Dedifferentiated amniotic fluid mesenchymal stem cell (primary cell): ENCODE measurements around the gene SMAD6.

Experiments
- DNase-seq: peaks from one replicate; pipeline ENCODE4 v3.0.0-alpha.2; 2016; ENCODE audit errors: extremely low spot score

The SMAD6 gene

DNA sequence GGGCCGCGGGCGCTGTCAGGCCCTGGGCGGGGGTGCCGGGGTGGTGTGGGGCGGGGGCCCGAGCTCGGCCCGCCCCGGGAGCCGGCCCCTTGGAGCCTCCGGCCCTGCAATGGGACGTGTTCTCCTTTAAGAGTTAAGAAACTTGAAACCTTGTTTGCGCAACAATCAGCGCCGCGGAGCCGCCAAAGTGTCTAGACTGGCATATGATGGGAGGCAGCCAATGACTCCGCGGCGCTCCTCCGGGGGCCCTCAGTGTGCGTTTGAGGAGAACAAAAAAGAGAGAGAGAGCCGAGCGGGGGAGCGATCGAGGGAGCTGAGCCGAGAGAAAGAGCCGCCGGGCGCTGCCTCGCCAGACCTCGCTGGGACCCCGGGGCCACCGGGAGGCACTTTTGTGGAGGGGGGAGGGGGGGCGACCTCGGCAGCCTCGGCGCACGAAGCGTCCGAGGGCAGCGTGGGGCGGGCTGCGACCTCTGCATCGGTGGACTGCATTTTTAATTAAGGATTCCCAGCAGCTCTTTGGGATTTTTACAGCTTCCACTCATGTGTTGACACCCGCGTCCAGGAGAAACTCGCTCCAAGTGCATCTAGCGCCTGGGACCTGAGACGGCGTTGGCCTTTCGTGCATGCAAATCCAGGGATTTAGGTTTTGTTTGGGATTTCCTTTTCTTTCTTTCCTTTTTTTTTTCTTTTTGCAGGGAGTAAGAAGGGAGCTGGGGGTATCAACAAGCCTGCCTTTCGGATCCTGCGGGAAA is at the start of gene SMAD6:
TSS of gene SMAD6 (plus strand) at position 202 of the 752 bp plus-strand sequence. CDS start 1,023 bp downstream, outside the sequence.
- DNase-seq = peak; percentile 98

- DNase-seq = no peak
Measured at GRCh38 chr15:66652806-66653205, 49.2 kb upstream of the SMAD6 start.

DNA sequence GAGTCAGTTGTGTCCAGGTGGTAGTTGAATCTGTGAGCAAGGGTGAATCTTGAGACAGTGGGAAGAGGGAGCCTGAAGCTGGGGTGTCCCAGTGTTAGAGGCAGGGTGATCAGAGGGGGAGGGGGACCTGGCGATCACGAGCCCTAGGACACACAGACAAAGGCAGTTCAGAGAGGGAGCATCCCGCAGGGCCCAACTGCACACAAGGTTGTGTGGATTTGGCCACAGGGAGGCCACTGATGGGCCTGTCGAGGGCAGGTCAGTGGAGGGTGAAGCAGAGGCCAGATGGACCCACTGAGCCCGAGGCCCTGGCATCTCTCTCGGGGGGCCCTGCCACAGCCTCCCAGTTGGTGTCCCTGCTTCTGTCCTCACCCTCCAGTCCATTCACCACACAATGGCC is 48.6 kb upstream of the SMAD6 start:
- DNase-seq = no peak

- DNase-seq = no peak
Measured at GRCh38 chr15:66653852-66654251, 48.2 kb upstream of the SMAD6 start.

GRCh38 chr15:66654361-66654738 is 47.7 kb upstream of the SMAD6 start:
- DNase-seq = no peak

DNA sequence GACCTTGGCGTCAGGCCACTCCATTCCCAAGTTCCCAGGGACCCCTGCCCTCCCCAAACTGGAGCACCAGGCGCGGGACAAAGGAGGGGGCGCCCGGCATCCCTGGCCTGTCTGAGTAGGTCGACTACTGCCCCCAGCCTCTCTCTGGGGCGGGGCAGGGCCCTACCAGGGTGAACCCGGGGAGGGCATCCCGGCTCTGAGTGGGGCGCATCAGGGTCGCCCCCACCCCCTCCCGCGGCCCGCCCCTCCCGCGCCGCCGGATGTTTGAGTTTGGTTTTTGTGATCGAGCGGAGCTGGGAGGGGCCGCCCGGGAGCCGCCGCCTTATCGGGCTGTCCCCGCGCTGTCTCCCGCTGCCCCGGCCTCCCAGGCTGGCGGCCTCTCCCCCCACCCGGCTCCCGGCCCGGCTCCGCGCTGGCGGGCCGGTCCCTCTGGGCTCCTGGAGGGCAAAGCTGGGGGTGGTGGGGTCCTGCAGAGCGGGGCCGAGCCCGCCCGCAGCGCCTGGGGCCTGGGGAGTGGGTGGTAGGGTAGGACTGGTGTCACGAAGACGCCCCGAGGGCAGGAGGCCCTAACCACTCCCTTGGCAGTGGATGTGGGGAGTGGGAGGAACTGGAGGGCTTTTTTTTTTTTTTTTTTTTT is 47.2 kb upstream of the SMAD6 start:
- DNase-seq = no peak

- no peak for DNase-seq
Measured at GRCh38 chr15:66655511-66655910, 46.5 kb upstream of the SMAD6 start.

GRCh38 chr15:66655997-66656396 is 46.0 kb upstream of the SMAD6 start:
- DNase-seq = no peak

GRCh38 chr15:66657185-66658020 is 44.6 kb upstream of the SMAD6 start:
- DNase-seq = no peak

DNA sequence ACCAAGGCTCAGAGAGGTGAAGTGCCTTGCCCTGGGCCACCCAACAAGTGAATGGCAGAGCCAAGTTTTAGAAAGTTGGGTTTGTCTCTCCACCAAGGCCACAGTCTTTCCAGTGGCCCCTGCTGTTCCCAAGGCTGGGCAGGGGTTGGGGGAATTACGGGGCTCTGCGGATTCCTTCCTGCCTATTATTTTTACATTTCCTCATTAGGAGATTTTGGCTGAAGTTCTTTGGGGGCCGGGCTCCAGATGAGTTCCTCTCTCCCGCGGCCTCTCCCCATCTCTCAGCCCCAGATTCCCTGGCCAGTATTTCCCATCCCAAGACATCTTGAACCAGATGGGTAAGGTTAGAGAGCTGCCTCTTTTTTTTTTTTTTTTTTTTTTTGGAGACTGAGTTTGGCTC is 44.0 kb upstream of the SMAD6 start:
- no peak for DNase-seq

- no peak for DNase-seq
Measured at GRCh38 chr15:66658855-66659254, 43.2 kb upstream of the SMAD6 start.

DNA sequence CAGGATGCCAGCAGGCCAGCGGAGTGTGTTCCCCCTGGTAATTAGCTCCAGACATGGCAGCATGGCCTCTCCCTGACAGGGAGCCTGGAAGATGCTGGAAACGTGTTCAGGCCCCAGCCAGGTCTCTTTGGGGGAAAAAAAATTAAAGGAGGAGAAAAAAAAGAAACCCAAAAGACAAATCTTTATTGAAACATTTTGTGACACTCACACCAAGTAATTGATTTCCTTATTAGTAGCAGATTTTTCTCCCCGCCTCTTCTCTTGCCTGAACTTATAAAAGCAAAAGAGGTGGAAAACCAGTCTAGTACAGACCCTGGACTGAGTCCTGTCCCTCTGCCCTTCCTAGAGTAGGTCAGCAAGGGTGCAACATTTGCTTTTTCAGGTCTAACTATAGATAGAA is 42.7 kb upstream of the SMAD6 start:
- DNase-seq = no peak

DNA sequence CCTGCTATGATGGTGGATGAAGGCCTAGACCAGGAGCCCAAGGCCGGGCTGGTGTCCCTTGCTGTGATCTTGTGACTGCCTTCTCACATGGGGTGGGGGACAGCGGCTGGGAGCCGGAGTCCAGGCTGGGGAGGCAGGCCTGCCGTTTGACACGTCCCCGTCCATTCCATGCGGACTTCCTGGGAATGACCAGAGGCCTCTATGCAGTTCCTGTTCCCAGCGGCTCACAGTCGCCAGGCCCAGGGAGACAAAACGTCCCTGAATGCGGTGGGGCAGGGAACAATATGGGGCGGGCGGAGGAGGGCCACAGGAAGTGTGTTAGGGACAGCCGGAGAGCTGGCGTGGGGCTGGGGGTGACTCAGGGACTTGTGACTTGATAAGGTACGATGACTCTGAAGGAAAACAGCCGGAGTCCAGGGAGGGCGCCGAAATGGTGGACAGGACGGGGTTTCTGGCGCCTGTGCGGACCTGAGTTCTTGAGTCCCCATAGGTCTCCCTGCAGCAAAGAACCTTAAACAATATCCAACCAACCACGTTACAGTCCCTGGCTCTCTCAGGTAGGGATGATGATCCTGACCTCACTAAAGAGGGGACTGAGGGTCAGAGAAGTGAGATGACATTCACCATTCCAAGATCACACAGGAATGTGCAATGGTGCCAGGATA is 40.5 kb upstream of the SMAD6 start:
- no peak for DNase-seq

DNA sequence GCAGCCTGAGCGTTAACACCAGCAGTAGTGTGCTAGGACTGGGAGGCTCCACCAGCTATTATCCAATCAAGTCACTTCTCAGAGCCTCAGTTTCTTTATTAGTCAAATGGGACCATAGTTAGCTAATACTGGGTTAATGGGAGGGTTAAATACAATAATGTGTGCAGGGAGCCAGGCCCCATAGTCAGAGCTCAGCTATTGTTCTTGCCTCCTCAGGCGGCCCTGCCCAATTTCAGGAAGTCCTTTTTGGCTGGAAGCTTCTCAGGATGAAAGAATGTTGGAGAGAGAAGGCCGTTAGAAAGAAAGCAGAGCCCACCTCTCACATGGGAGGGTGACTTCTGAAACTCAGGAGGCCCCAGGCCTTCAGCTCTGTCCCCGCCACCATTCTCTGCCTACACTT is 39.5 kb upstream of the SMAD6 start:
- no peak for DNase-seq

DNA sequence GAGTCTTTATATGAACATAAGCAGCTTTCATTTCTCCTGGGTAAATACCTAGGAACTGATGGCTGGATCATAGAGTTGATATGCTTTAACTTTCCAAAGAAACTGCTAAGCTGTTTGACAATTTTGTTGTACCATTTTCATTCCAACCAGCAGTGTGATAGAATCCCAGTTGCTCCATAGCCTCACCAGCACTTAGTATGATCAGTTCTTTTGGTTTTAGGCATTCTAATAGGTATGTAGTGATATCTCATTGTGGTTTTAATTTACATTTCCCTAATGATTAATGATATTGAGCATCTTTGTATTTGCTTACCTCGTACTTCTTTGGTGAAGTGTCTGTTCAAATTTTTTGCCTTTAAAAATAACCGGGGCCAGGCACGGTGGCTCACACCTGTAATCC is 38.4 kb upstream of the SMAD6 start:
- no peak for DNase-seq

DNA sequence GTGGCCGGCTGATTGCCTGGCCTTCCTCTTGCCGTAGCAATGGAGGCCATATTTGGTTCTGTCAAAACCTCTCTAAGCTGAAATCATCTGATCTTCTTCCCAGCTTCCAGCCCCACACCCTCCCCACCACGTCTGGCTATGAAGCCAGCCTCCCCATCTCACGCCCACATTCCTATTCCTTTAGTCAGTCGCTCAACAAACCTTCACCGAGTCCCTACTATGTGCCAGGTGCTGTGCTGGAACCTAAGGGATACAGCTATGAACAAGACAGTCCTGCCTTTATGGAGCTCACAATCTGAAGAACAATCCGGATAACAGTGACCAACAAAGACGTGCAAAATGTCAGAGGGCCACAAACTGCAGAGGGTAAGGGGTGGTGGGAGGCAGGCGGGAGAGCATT is 31.9 kb upstream of the SMAD6 start:
- DNase-seq = no peak

GRCh38 chr15:66670762-66671580 is 31.1 kb upstream of the SMAD6 start:
- DNase-seq = no peak

- DNase-seq = no peak
Measured at GRCh38 chr15:66672867-66673266, 29.2 kb upstream of the SMAD6 start.

DNA sequence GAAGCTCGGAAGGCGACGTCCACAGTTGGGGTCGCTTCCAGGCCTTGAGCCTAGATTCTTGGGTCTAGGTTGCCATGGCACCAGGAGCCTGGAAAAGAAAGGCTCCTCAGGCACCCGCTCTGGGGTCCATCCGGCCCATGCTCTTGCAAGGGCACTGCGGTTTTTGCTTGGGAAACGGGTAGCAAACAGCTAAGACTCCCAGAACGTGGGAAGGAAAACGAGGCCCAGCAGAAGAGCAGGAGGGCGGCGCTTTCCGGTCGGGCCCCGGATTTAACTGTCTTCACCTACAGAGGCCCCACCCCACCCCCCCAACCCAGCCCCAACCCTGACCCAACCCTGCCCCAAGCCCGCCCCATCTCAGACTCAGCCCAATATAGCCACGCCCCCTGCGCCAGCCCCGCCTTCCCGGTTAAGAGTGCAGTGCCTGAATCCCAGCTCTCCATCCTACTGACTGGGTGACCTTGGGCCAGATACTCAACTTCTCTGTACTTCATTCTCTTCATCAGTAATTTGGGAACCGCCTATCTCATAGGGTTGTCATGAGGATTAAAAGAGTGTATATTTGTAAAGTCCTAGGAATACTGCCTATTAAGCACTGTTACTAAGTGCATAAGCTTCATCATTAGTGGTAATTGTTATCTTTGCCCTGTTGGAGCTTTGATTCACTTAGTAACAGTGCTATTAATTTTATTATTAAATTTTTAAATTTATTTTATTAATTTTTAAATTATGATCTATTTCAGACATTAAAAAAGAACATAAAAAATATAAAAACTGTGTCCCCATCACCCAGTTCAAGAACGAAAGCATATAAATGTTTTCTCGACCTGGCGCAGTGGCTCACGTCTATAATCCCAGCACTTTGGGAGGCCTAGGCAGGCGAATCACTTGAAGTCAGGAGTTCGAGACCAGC is 28.4 kb upstream of the SMAD6 start:
- DNase-seq = no peak

DNA sequence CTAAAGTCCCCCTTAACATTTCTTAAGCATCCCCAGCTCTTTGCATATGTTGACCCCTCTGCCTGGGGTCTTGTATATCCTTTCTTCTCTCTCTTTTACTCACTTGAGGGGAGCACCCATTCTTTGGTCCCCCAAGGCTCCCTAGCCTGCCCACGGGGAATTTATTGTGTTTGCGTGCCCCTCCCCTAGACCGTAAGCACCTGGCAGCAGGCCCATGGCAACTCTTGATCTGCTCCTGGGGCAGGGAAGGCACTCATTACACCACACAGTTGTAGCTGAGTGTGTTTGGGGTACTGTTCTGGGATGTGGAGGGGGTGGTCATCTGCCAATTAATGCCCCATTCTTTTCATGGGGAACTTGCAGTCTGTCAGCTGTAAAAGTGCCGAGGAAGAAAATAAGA is 27.3 kb upstream of the SMAD6 start:
- no peak for DNase-seq
